22Rv1 (cell line): ENCODE measurements around the gene DCUN1D2.

ENCODE experiments used
- H3K27ac ChIP-seq: fragments of 450-650 bp; 2 replicates; pipeline ENCODE4 v1.5.1; 2017
- ZFX ChIP-seq: fragments of 450-650 bp; IDR thresholded peaks from 2 replicates; pipeline ENCODE4 v1.6.1; 2017; ENCODE audit warnings: antibody characterized with exemption, borderline replicate concordance
- TF ChIP-seq, protein P1 (sequence below): fragments of 450-650 bp; IDR thresholded peaks from 2 replicates; pipeline ENCODE4 v1.5.1; 2017; ENCODE audit warnings: mild to moderate bottlenecking

The DCUN1D2 gene

DNA sequence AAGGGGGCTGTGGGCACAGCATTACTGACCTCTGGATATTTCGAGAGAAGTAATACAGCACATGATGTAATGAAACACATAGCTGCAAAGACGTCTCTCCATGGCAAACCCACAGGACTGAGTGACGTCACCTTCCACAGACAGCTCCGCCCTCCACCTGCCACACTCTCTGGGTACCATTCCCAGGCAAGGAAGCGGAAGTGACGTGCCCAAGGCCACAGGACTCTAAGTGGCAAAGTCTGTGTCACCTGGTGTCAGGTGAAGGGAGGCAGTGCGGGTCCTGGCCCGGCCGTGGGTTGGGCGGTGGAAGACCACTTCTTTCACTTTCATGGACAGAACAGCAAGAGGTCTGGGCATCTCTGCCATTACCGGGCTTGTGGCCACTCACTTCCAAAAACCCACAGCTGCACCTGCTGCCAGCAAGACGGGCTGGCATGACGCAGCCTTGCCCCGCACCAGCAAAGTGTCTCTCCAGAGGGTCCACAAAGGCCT lies 30.4 kb downstream of the DCUN1D2 start:
- no peak overlapping the region for H3K27ac ChIP-seq
- TF ChIP-seq, protein P1, sequence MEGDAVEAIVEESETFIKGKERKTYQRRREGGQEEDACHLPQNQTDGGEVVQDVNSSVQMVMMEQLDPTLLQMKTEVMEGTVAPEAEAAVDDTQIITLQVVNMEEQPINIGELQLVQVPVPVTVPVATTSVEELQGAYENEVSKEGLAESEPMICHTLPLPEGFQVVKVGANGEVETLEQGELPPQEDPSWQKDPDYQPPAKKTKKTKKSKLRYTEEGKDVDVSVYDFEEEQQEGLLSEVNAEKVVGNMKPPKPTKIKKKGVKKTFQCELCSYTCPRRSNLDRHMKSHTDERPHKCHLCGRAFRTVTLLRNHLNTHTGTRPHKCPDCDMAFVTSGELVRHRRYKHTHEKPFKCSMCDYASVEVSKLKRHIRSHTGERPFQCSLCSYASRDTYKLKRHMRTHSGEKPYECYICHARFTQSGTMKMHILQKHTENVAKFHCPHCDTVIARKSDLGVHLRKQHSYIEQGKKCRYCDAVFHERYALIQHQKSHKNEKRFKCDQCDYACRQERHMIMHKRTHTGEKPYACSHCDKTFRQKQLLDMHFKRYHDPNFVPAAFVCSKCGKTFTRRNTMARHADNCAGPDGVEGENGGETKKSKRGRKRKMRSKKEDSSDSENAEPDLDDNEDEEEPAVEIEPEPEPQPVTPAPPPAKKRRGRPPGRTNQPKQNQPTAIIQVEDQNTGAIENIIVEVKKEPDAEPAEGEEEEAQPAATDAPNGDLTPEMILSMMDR = no peak
- TF ChIP-seq ZFX = no peak

DNA sequence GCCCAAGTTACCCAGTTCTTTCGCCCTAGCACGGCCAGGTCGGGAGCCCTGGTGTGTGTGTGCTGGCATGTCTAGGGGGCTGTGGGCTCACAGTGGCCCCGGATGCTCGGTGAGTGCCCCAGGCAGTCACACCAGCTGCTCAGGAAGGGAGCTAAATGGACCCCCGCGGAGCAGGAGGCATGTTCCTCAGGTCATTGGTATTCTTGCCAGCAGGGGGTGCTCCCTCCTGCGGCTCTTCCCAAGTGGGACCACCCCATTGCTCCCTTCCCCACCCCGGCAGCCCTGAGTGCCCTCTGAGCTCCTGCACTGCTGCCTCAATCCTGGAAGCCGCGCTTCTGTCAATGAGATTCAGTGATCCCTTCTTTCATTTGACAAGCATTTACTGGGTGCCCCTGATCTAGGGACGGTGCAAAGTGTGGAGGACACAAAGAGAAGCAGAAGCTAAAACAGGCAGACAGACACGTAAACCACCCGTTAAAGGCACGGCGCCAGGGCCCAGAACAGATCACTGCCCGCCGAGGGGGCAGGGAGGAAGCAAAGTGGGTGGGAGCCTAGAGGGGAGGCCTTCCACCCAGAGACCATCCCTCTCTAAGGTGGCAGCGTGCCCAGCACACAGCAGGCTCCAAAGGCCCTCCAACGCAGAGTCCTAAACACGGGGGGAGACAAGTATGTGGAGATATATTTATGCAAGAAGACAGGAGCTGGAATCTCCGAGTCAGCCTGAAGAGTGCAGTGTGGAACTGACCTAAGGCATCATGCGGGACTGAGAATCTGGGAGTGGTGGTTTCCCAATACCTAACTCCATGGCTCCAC lies 32.1 kb downstream of the DCUN1D2 start:
- no peak overlapping the region for H3K27ac ChIP-seq
- TF ChIP-seq, protein P1 = peak; percentile 40
- no peak for TF ChIP-seq ZFX

DNA sequence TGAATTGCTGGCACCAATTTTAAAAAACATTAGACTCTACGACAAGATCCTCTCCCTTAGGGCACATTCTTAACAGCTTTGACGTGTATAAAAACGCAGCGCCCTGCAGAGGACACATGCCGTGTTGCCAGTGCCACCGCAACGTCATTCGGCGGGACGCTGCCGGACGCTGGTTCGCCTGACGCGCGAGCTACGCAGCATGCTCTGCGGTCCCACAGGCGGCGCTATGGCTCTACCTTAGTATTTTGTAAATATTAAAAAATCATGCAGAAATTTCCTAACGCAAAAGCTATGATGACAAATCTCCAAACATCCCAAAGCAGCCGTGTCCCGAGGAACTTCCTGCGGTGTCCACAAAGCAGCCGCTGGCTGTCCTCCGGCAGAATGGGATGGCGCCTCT lies 33.0 kb downstream of the DCUN1D2 start:
- no peak overlapping the region for H3K27ac ChIP-seq
- TF ChIP-seq ZFX = no peak
- TF ChIP-seq, protein P1 = no peak

DNA sequence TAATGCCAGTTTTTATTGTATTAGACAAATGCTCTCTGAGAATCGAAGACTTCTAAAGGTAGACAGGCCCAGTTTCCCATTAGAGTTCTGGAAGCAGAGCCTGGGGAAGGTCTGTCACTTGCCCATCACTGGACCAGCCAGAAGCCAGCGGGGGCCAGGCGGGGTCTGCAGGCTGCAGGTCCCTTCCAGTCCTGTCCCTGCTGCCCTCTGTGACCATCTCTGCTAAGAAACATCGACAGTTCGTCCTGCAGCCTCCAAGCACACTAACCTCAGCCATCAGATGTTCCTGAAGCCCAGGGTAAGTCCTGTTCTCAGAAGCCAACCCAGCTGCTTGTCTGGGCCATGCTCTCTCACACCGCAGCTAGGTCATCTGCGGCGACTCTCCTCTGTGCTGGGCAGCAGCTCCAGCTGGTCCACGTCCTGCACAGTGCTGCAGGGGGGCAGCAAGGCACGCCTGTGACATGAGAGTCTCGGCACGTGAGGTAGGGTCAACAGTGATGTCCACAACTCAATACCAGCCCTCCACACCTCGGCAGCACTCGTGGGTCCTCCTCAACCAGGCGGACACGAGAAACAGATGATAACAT lies 34.3 kb downstream of the DCUN1D2 start:
- no peak for TF ChIP-seq ZFX
- TF ChIP-seq, protein P1 = no peak

DNA sequence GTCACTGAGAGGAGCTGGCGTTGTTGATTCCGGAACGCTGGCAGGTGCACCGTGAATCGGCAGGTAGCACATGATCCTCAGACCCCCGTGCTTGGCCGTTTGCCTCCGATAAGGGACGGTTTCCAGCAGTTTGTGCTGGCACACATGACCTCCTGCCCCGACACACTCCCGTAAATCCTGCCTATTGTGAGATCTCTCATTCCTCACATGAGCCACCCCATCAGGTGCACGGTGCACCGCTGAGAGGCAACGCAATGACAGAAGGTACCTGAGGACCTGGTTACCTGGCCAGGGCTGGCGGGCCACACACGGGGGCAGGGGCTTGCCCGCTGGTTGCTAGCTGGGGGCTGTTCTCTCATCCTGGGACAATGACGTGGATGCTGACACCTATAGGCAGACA lies 35.1 kb downstream of the DCUN1D2 start:
- TF ChIP-seq ZFX = no peak
- TF ChIP-seq, protein P1 = no peak
- H3K27ac ChIP-seq = no peak overlapping the region

More for the DNA sequence above, 34.3 kb downstream of the DCUN1D2 start:
- no peak overlapping the region for H3K27ac ChIP-seq

DNA sequence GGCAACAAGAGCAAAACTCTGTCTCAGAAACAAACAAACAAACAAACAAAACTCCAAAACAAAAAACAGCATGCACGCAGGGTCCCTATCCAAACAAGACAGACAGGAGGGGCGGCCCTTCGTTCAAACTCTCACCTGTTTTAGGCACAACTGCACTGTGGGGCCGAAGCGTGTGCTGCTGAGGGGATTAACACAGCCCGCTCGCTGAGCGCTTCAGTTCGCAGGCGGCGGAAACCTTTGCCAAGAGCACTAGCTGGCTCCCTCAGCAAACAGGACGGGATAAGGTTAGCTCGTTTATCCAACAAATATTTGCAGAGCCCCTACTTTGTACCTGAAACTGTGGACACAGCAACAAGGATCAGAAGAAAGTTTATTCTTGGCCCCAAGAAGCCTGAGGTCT lies 35.6 kb downstream of the DCUN1D2 start:
- TF ChIP-seq, protein P1 = no peak
- TF ChIP-seq ZFX = no peak
- no peak overlapping the region for H3K27ac ChIP-seq
